PC-9 (cell line): ENCODE results near the gene CEP135. TPM values are rescaled to one million over a fixed set of nuclear protein-coding genes. Genes with fewer than 3 reads are reported as not detected.

ENCODE experiments used
- BruUV-seq: library from RNA; stranded (reverse); fragments of 400-500 nt; replicated peaks from 2 replicates; lab custom pipeline; 2021; lab: Mats Ljungman, UMichigan
- CTCF ChIA-PET: fragments of 300-600 bp; sonication (Branson Sonifier 250); formaldehyde crosslinking; loops from one replicate; lab custom pipeline; 2022; ENCODE audit warnings: antibody characterized with exemption; lab: Charles Lee
- POLR2A ChIA-PET: fragments of 300-600 bp; sonication (Branson Sonifier 250); formaldehyde crosslinking; loops from one replicate; lab custom pipeline; 2022; ENCODE audit warnings: antibody characterized with exemption; ENCODE audit not compliant: unreplicated experiment; lab: Charles Lee
- DNase-seq, 2 experiments: peaks; one replicate each; pipeline versions ENCODE4 v3.0.0 to v3.0.0-alpha.2; 2015 to 2022; ENCODE audit warnings: mixed read lengths in 1 of 2
- H2AFZ ChIP-seq: fragments of 200-600 bp; sonication (generic); 2 replicates; pipeline ENCODE4 v1.8.1; 2017; ENCODE audit warnings: antibody characterized with exemption
- H3F3A ChIP-seq: fragments of 200-600 bp; sonication (generic); 2 replicates; pipeline ENCODE4 v1.8.1; 2017; ENCODE audit warnings: antibody characterized with exemption, mild to moderate bottlenecking, low read depth; ENCODE audit not compliant: insufficient read depth
- H3K27ac ChIP-seq: fragments of 200-600 bp; sonication (generic); 2 replicates; pipeline ENCODE4 v1.6.1; 2016; ENCODE audit warnings: mixed run types
- H3K27me3 ChIP-seq: fragments of 200-600 bp; sonication (generic); 2 replicates; pipeline ENCODE4 v1.6.1; 2016; ENCODE audit warnings: low read depth, mixed run types; ENCODE audit not compliant: insufficient read depth
- H3K36me3 ChIP-seq: fragments of 200-600 bp; sonication (generic); 2 replicates; pipeline ENCODE4 v1.6.1; 2016; ENCODE audit warnings: low read depth, mixed run types
- H3K4me1 ChIP-seq: fragments of 200-600 bp; sonication (generic); replicated peaks from 2 replicates; pipeline ENCODE4 v1.6.1; 2016; ENCODE audit warnings: mixed run types; ENCODE audit not compliant: insufficient read depth
- H3K4me2 ChIP-seq: fragments of 200-600 bp; sonication (generic); 2 replicates; pipeline ENCODE4 v1.6.1; 2017; ENCODE audit warnings: mixed run types
- H3K4me3 ChIP-seq: fragments of 200-600 bp; sonication (generic); 2 replicates; pipeline ENCODE4 v1.6.1; 2016; ENCODE audit warnings: mixed run types
- H3K79me2 ChIP-seq: fragments of 200-600 bp; sonication (generic); 2 replicates; pipeline ENCODE4 v1.6.1; 2017; ENCODE audit warnings: low read depth, mixed run types
- H3K9me2 ChIP-seq: fragments of 200-600 bp; sonication (generic); 2 replicates; pipeline ENCODE4 v1.8.1; 2017; ENCODE audit warnings: mild to moderate bottlenecking; ENCODE audit not compliant: insufficient read depth
- H3K9me3 ChIP-seq: fragments of 200-600 bp; sonication (generic); 2 replicates; pipeline ENCODE4 v1.8.1; 2016; ENCODE audit warnings: low read depth; ENCODE audit not compliant: insufficient read depth
- H4K20me1 ChIP-seq: fragments of 200-600 bp; sonication (generic); 2 replicates; pipeline ENCODE4 v1.8.1; 2017; ENCODE audit not compliant: insufficient read depth
- CTCF ChIP-seq: fragments of 200-600 bp; sonication (generic); conservative IDR thresholded peaks from 2 replicates; pipeline ENCODE4 v1.6.1; 2017; ENCODE audit warnings: mixed run types, antibody characterized with exemption, mild to moderate bottlenecking, moderate library complexity
- EZH2 ChIP-seq: fragments of 200-600 bp; sonication (generic); IDR thresholded peaks from 2 replicates; pipeline ENCODE4 v1.8.0; 2017; ENCODE audit warnings: antibody characterized with exemption, low read depth
- intact Hi-C: fragments of 100-400 bp; cut with micrococcal nuclease; formaldehyde crosslinking; loops from one replicate; pipeline ENCODE4 v1.10.0; 2022; ENCODE audit not compliant: unreplicated experiment
- total RNA-seq: library from RNA; stranded (reverse); gene quantifications from 2 replicates; pipeline ENCODE4 v1.2.3, GENCODE V29; 2021

CEP135 gene
- total RNA-seq, 1 experiment from 2014 or later = 8.8 TPM

GRCh38 chr4:56040842-56041241 is 92.1 kb downstream of the CEP135 start:
- Histone ChIP-seq H3K4me3 (no peak overlapping the region), H3K79me2 (no peaks in the 10 kb centered on the region), H3K9me2 (no peaks in the 10 kb centered on the region), H3K9me3 (no peaks in the 10 kb centered on the region), H3F3A (no peaks in the 10 kb centered on the region), H4K20me1 (no peaks in the 10 kb centered on the region), H3K4me2 (no peak overlapping the region), H3K27ac (no peak overlapping the region), H3K27me3 (no peaks in the 10 kb centered on the region), H2AFZ (no peak overlapping the region), H3K4me1 (no peaks in the 10 kb centered on the region), H3K36me3 (no peaks in the 10 kb centered on the region)
- intact Hi-C loops = no loop called here
- POLR2A ChIA-PET = no interaction called here
- BruUV-seq = no TSS peak
- DNase-seq = no peak
- TF ChIP-seq EZH2 (no peak), CTCF (no peak)
- CTCF ChIA-PET = no interaction called here

DNA sequence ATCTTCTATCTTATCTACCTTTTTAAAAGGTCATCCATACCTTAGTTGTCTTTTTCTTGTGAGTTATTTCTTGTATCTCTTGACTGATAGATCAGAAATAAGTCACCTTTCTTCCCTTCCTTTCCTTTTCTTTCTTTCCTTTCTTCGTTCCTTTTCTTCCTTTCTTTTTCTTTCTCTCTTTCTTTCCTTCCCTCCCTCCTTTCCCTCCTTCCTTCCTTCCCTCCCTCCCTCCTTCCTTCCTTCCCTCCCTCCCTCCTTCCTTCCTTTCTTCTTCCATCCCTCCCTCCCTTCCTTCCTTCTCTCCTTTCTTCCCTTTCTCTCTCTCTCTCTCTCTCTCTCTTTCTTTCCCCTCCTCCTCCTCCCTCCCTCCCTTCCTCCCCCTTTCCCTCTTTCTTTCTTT is 93.5 kb downstream of the CEP135 start:
- DNase-seq = no peak
- no peaks in the 10 kb centered on the region for H3K4me1 ChIP-seq
- no peaks in the 10 kb centered on the region for H3K9me2 ChIP-seq
- no peaks in the 10 kb centered on the region for H3K9me3 ChIP-seq
- no peak overlapping the region for H2AFZ ChIP-seq
- no peaks in the 10 kb centered on the region for H3K27me3 ChIP-seq
- TF ChIP-seq CTCF = no peak
- TF ChIP-seq EZH2 = no peak
- H3K4me3 ChIP-seq = no peak overlapping the region
- no peaks in the 10 kb centered on the region for H4K20me1 ChIP-seq
- POLR2A ChIA-PET = no interaction called here
- no peak overlapping the region for H3K27ac ChIP-seq
- CTCF ChIA-PET = no interaction called here
- H3K79me2 ChIP-seq = no peaks in the 10 kb centered on the region
- no peaks in the 10 kb centered on the region for H3K36me3 ChIP-seq
- H3K4me2 ChIP-seq = no peak overlapping the region
- H3F3A ChIP-seq = no peaks in the 10 kb centered on the region
- intact Hi-C loops = no loop called here
- BruUV-seq = no TSS peak

DNA sequence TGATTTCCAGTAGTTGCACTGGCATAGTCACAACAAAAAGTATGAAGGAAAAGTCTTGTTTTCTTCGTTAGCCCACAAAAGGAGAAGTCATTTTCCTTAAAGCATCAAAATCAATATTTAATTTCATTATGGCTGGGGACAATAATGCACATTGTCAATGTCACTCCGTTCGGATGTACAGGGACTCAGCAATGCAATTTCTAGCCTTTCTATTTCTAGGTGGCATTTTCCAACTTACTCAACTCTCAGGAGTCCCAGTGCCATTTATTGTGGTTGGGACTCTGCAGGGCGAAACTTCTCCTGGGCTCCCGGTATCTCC is 99.6 kb downstream of the CEP135 start:
- no peaks in the 10 kb centered on the region for H3K9me3 ChIP-seq
- H3K27me3 ChIP-seq = no peaks in the 10 kb centered on the region; the same call in 1 of the 2 replicates
- DNase-seq = no peak
- H2AFZ ChIP-seq = no peak overlapping the region
- H3K27ac ChIP-seq = no peak overlapping the region
- peak overlapping the region; percentile 57; the same call in 1 of the 2 replicates for H3K4me3 ChIP-seq
- H3K36me3 ChIP-seq = no peaks in the 10 kb centered on the region
- ChIA-PET POLR2A (no interaction called here), CTCF (no interaction called here)
- peak overlapping the region; percentile 90 for H3K4me2 ChIP-seq
- no peaks in the 10 kb centered on the region; the same call in 1 of the 2 replicates for H3K4me1 ChIP-seq
- no peaks in the 10 kb centered on the region for H3K79me2 ChIP-seq
- TF ChIP-seq CTCF = no peak
- no peak for TF ChIP-seq EZH2
- no peaks in the 10 kb centered on the region for H3K9me2 ChIP-seq
- BruUV-seq = no TSS peak
- intact Hi-C loops = no loop called here
- H3F3A ChIP-seq = no peaks in the 10 kb centered on the region
- H4K20me1 ChIP-seq = no peaks in the 10 kb centered on the region
